Limb (tissue), 2 donors: ENCODE data around the gene SLC38A7.
"Not testable (repeated sequence)": the region's sequence is repeated elsewhere in the genome, so short reads cannot be mapped to it uniquely, and the experiment has no call there.

Experiments used
- DNase-seq, 2 donors: peaks; one replicate each; pipeline ENCODE4 v3.0.0-alpha.2; 2016; ENCODE audit errors: extremely low spot score in 2 of 2

Gene SLC38A7

GRCh38 chr16:58678716-58679115 is 5.9 kb downstream of the SLC38A7 start:
- DNase-seq = no peak

GRCh38 chr16:58678269-58678668 is 6.3 kb downstream of the SLC38A7 start:
- DNase-seq = no peak

GRCh38 chr16:58670946-58671583 is 13.5 kb downstream of the SLC38A7 start:
- DNase-seq = no peak

- DNase-seq = no peak
Measured at GRCh38 chr16:58670177-58670576, 14.4 kb downstream of the SLC38A7 start.

- DNase-seq = no peak
Measured at GRCh38 chr16:58665200-58665599, 19.4 kb downstream of the SLC38A7 start.

GRCh38 chr16:58661199-58661830 is 23.3 kb downstream of the SLC38A7 start:
- peak in 1 of 2 donors; percentile 75 for DNase-seq

GRCh38 chr16:58659911-58660310 is 24.7 kb downstream of the SLC38A7 start:
- DNase-seq = not testable (repeated sequence)

- DNase-seq = no peak
Measured at GRCh38 chr16:58658796-58659211, 25.8 kb downstream of the SLC38A7 start.

GRCh38 chr16:58656899-58657298 is 27.7 kb downstream of the SLC38A7 start:
- no peak for DNase-seq

GRCh38 chr16:58655215-58655596 is 29.4 kb downstream of the SLC38A7 start:
- no peak for DNase-seq

GRCh38 chr16:58654560-58655214 is 29.9 kb downstream of the SLC38A7 start:
- DNase-seq = no peak

GRCh38 chr16:58652741-58653140 is 31.8 kb downstream of the SLC38A7 start:
- DNase-seq = no peak

- no peak for DNase-seq
Measured at GRCh38 chr16:58651965-58652348, 32.6 kb downstream of the SLC38A7 start.

- no peak for DNase-seq
Measured at GRCh38 chr16:58649707-58650106, 34.9 kb downstream of the SLC38A7 start.

- DNase-seq = no peak
Measured at GRCh38 chr16:58647107-58647506, 37.5 kb downstream of the SLC38A7 start.

GRCh38 chr16:58644765-58645487 is 39.6 kb downstream of the SLC38A7 start:
- no peak for DNase-seq

- no peak for DNase-seq
Measured at GRCh38 chr16:58644108-58644507, 40.5 kb downstream of the SLC38A7 start.

GRCh38 chr16:58640949-58641348 is 43.6 kb downstream of the SLC38A7 start:
- DNase-seq = no peak

GRCh38 chr16:58639836-58640235 is 44.7 kb downstream of the SLC38A7 start:
- no peak for DNase-seq

GRCh38 chr16:58639230-58639629 is 45.3 kb downstream of the SLC38A7 start:
- no peak for DNase-seq

- no peak for DNase-seq
Measured at GRCh38 chr16:58638148-58639036, 46.2 kb downstream of the SLC38A7 start.
